ENCODE data around the gene ZP1. TPM values are rescaled to one million over a fixed set of nuclear protein-coding genes. Genes with fewer than 3 reads are reported as not detected.
"Not testable (repeated sequence)": the region's sequence is repeated elsewhere in the genome, so short reads cannot be mapped to it uniquely, and the experiment has no call there.

Gene ZP1, protein sequence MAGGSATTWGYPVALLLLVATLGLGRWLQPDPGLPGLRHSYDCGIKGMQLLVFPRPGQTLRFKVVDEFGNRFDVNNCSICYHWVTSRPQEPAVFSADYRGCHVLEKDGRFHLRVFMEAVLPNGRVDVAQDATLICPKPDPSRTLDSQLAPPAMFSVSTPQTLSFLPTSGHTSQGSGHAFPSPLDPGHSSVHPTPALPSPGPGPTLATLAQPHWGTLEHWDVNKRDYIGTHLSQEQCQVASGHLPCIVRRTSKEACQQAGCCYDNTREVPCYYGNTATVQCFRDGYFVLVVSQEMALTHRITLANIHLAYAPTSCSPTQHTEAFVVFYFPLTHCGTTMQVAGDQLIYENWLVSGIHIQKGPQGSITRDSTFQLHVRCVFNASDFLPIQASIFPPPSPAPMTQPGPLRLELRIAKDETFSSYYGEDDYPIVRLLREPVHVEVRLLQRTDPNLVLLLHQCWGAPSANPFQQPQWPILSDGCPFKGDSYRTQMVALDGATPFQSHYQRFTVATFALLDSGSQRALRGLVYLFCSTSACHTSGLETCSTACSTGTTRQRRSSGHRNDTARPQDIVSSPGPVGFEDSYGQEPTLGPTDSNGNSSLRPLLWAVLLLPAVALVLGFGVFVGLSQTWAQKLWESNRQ
- total RNA-seq, result under 1 TPM; 0.44 to 0.60 TPM

- peak; percentile 14 for DNase-seq
- Mint-ChIP-seq H3K9me3 (no peaks in the 10 kb centered on the region), H3K4me1 (peaks cover 51% of the 10 kb centered on the region), H3K27ac (peak within 1 kb of the TSS; percentile 87), H3K4me3 (peak within 1 kb of the TSS; percentile 35), H3K27me3 (peaks cover 6% of the 10 kb centered on the region), H3K36me3 (no peaks in the 10 kb centered on the region)
- POLR2A ChIA-PET, result interaction anchor here (1.2 to 2.2 kb wide), 5 partner anchors 11 to 46 kb away, joined by 3 to 10 read pairs (median 5); partner anchors contain the start of genes CCDC86, PTGDR2 and TMEM109
- no peak for ATAC-seq (ENCODE audit: low read depth)
These were observed at the start of gene ZP1 for GRCh38 chr11:60866911-60867870. Gene ZP1, plus strand, starts transcription at chr11:60867542. Its CDS starts 20 bp downstream, at chr11:60867562.

DNA sequence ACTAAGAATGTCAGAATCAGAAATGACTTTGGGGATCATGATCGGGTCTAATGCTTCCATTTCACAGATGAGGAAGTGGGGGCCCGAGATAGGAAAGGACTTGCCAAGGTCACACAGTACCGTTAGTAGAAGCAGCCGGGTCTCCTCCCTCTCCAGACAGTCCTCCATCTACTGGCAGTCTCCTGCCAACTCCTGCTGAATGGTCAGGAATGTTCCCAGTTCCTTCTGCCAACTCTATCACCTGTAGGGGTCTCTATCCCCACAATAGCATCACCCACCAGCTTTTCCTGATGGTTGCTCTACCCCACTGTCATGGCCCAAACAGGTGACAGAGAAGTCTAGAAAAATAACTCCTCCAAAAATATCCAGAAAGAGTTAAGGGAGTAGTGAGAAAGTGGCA, 49.3 kb upstream of the ZP1 start:
- DNase-seq (no peak), ATAC-seq (ENCODE audit: low read depth) (no peak)
- peaks cover 2% of the 10 kb centered on the region for H3K4me1 Mint-ChIP-seq
- peaks cover 6% of the 10 kb centered on the region for H3K27me3 Mint-ChIP-seq
- H3K27ac Mint-ChIP-seq, result no peak overlapping the region
- H3K4me3 Mint-ChIP-seq, result no peak overlapping the region
- H3K9me3 Mint-ChIP-seq, result peaks cover 2% of the 10 kb centered on the region
- POLR2A ChIA-PET, result no interaction called here
- no peaks in the 10 kb centered on the region for H3K36me3 Mint-ChIP-seq

DNA sequence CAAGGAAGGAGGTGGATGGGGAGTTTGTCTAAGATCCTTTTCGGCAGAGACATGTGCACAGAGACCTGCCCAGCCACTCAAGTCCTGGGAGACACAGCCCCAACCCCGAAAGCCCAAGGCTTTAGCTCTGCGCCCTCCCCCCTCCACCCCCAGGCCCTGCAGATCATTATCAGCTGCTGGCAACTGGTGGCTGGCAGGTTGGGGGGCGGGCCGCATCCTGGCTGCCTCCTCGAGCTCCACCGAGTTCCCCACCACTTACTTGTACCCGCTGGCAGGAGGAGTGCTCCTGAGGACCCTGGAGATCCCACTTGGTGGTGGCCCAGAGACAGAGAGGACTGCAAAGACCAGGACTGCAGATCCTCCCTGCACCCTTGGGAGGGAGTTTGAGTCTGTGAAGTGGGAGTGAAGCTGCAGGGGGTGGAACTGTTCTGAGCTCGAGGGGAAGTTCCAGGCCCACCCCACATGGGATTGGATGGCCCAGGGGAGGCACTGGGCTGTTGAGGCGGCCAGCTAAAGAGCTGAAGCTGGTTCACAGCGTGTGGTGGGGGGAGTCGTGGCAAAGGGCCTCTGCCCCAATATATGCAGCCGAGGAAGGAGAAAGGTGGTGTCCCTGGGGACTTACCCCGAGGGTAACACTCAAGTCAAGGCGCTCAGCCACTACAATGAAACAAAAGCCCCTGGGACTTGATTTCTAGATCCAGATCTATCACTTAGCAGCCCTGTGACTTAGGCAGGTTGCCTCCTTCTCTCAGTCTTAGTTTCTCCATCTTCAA, 45.3 kb upstream of the ZP1 start:
- Mint-ChIP-seq H3K4me3 (no peak overlapping the region), H3K27me3 (peaks cover 4% of the 10 kb centered on the region), H3K36me3 (no peaks in the 10 kb centered on the region), H3K4me1 (peaks cover 2% of the 10 kb centered on the region), H3K27ac (no peak overlapping the region), H3K9me3 (peaks cover 2% of the 10 kb centered on the region)
- POLR2A ChIA-PET, result no interaction called here
- DNase-seq (no peak), ATAC-seq (ENCODE audit: low read depth) (no peak)

DNA sequence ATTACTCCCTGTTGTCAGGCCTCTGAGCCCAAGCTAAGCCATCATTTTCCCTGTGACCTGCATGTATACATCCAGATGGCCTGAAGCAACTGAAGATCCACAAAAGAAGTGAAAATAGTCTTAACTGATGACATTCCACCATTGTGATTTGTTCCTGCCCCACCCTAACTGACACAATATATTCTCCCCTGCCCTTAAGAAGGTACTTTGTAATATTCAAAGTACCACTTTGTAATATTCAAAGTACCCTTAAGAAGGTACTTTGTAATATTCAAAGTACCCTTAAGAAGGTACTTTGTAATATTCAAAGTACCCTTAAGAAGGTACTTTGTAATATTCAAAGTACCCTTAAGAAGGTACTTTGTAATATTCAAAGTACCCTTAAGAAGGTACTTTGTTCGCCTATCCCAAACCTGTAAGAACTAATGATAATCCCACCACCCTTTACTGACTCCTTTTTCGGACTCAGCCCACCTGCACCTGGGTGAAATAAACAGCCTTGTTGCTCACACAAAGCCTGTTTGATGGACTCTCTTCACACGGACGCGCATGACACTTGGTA, 43.5 kb upstream of the ZP1 start:
- H3K9me3 Mint-ChIP-seq; H3K36me3 Mint-ChIP-seq; H3K4me1 Mint-ChIP-seq; ATAC-seq (ENCODE audit: low read depth); H3K27ac Mint-ChIP-seq; H3K4me3 Mint-ChIP-seq; H3K27me3 Mint-ChIP-seq; DNase-seq; POLR2A ChIA-PET: not testable (repeated sequence)

- H3K27ac Mint-ChIP-seq, result no peak overlapping the region
- no peaks in the 10 kb centered on the region for H3K9me3 Mint-ChIP-seq
- no peak for ATAC-seq (ENCODE audit: low read depth)
- no peaks in the 10 kb centered on the region for H3K36me3 Mint-ChIP-seq
- POLR2A ChIA-PET, result no interaction called here
- H3K4me1 Mint-ChIP-seq, result peaks cover 2% of the 10 kb centered on the region
- H3K4me3 Mint-ChIP-seq, result no peak overlapping the region
- no peak for DNase-seq
- H3K27me3 Mint-ChIP-seq, result peaks cover 4% of the 10 kb centered on the region
These were observed 42.2 kb upstream of the ZP1 start for GRCh38 chr11:60825118-60825517.

GRCh38 chr11:60825790-60826189, 41.6 kb upstream of the ZP1 start:
- Mint-ChIP-seq H3K9me3 (no peaks in the 10 kb centered on the region), H3K4me3 (no peak overlapping the region), H3K36me3 (no peaks in the 10 kb centered on the region), H3K27me3 (peaks cover 4% of the 10 kb centered on the region), H3K4me1 (peaks cover 2% of the 10 kb centered on the region), H3K27ac (no peak overlapping the region)
- ATAC-seq (ENCODE audit: low read depth) (no peak), DNase-seq (no peak)
- POLR2A ChIA-PET, result no interaction called here

- no peak overlapping the region for H3K4me3 Mint-ChIP-seq
These were observed 36.7 kb upstream of the ZP1 start for GRCh38 chr11:60830478-60831142.

DNA sequence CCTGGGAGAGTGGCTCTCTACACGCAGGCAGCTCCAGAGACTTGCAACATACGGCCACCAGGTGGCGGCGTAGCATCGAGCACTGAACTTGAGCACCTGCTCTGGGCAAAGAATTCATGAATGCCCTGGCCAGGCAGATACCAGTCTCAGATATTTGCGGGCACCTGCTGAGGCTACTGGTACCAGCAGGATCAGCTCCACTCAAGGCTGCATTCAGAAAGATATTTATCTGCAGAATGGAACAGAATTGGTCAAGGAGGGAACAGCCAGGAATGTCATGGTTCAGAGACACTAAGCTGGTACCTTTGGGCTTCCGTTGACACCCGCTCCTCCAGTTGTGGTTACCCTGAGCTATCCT, 36.2 kb upstream of the ZP1 start:
- POLR2A ChIA-PET, result interaction anchor here (0.5 to 2.8 kb wide), 3 partner anchors 30 to 224 kb away, joined by 3 to 35 read pairs (median 4); no protein-coding TSS in a partner anchor
- Mint-ChIP-seq H3K36me3 (no peaks in the 10 kb centered on the region), H3K9me3 (no peaks in the 10 kb centered on the region), H3K27me3 (peaks cover 2% of the 10 kb centered on the region), H3K4me1 (peaks cover 15% of the 10 kb centered on the region), H3K4me3 (no peak overlapping the region), H3K27ac (no peak overlapping the region)
- peak; percentile 84 for DNase-seq
- peak; percentile 91 for ATAC-seq (ENCODE audit: low read depth)

More at GRCh38 chr11:60830478-60831142, 36.7 kb upstream of the ZP1 start:
- Mint-ChIP-seq H3K36me3 (no peaks in the 10 kb centered on the region), H3K27ac (no peak overlapping the region), H3K9me3 (no peaks in the 10 kb centered on the region), H3K27me3 (peaks cover 2% of the 10 kb centered on the region), H3K4me1 (peaks cover 10% of the 10 kb centered on the region)
- POLR2A ChIA-PET, result interaction anchor here (1.0 to 2.8 kb wide), 2 partner anchors 30 to 58 kb away, joined by 4 to 35 read pairs; no protein-coding TSS in a partner anchor
- ATAC-seq (ENCODE audit: low read depth) (no peak), DNase-seq (no peak)

- ATAC-seq (ENCODE audit: low read depth) (no peak), DNase-seq (no peak)
- Mint-ChIP-seq H3K9me3 (no peaks in the 10 kb centered on the region), H3K4me1 (peaks cover 15% of the 10 kb centered on the region), H3K27me3 (peaks cover 2% of the 10 kb centered on the region), H3K4me3 (no peak overlapping the region), H3K27ac (no peak overlapping the region), H3K36me3 (no peaks in the 10 kb centered on the region)
- POLR2A ChIA-PET, result interaction anchor here (0.5 to 2.8 kb wide), 3 partner anchors 40 to 225 kb away, joined by 3 to 35 read pairs (median 3); no protein-coding TSS in a partner anchor
These were observed 35.8 kb upstream of the ZP1 start for GRCh38 chr11:60831501-60832079.

GRCh38 chr11:60834742-60835533, 32.4 kb upstream of the ZP1 start:
- Mint-ChIP-seq H3K4me1 (peaks cover 19% of the 10 kb centered on the region), H3K9me3 (no peaks in the 10 kb centered on the region), H3K27ac (peak overlapping the region; percentile 46), H3K27me3 (peaks cover 2% of the 10 kb centered on the region), H3K36me3 (no peaks in the 10 kb centered on the region), H3K4me3 (peak overlapping the region; percentile 13)
- ATAC-seq (ENCODE audit: low read depth), result no peak
- DNase-seq, result no peak
- POLR2A ChIA-PET, result interaction anchor here (1.2 to 1.9 kb wide), 2 partner anchors 53 kb away, joined by 5 to 7 read pairs; no protein-coding TSS in a partner anchor

DNA sequence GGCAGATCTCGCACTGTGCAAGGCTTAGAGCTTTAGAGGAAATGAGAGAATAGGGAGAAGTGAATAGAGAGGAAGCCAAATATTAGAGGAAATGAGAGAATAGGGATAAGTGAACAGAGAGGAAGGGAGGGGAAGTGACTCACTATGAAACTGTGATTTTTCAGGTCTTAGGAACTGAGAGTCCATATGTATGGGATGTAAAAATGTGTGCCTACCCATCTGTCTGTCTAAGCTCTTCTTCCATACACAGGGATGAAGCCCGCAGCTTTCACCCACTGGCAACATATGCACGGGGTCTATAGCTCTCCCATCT, 31.9 kb upstream of the ZP1 start:
- Mint-ChIP-seq H3K9me3 (no peaks in the 10 kb centered on the region), H3K36me3 (no peaks in the 10 kb centered on the region), H3K4me3 (peak overlapping the region; percentile 13), H3K27ac (no peak overlapping the region), H3K4me1 (peaks cover 19% of the 10 kb centered on the region), H3K27me3 (peaks cover 2% of the 10 kb centered on the region)
- no peak for DNase-seq
- POLR2A ChIA-PET, result interaction anchor here (1.2 kb wide), 1 partner anchor 52 kb away, joined by 5 read pairs; no protein-coding TSS in a partner anchor
- ATAC-seq (ENCODE audit: low read depth), result no peak
